GM18507 (cell line): ENCODE results near the gene SNN.

Experiments used
- DNase-seq: peaks from one replicate; pipeline ENCODE4 v3.0.0; 2011; ENCODE audit warnings: low read depth; ENCODE audit not compliant: insufficient read length; ENCODE audit errors: extremely low spot score
- FAIRE-seq: peaks from 2 replicates; lab custom pipeline; 2011; peaks lifted over from hg19 to GRCh38; lab: Jason Lieb, UNC

The SNN gene

GRCh38 chr16:11662582-11662981 is 5.7 kb upstream of the SNN start:
- DNase-seq = no peak
- FAIRE-seq = no peak

- FAIRE-seq (no peak), DNase-seq (no peak)
Observed at GRCh38 chr16:11665071-11665491, 3.2 kb upstream of the SNN start.

- DNase-seq = no peak
- FAIRE-seq = no peak
Observed at GRCh38 chr16:11666103-11667055, 1.9 kb upstream of the SNN start.

- FAIRE-seq = no peak
- DNase-seq = no peak
Observed at GRCh38 chr16:11667221-11667823, 933 bp upstream of the SNN start.

GRCh38 chr16:11668623-11669379 is 546 bp downstream of the SNN start:
- FAIRE-seq (no peak), DNase-seq (no peak)

GRCh38 chr16:11669380-11670146 is 1.3 kb downstream of the SNN start:
- FAIRE-seq (peak; percentile 75), DNase-seq (no peak)

GRCh38 chr16:11670171-11671131 is 2.2 kb downstream of the SNN start:
- peak; percentile 94 for FAIRE-seq

GRCh38 chr16:11671271-11671670 is 3.0 kb downstream of the SNN start:
- no peak for DNase-seq
- no peak for FAIRE-seq

More at GRCh38 chr16:11670171-11671131, 2.2 kb downstream of the SNN start:
- no peak for DNase-seq

GRCh38 chr16:11671676-11672075 is 3.4 kb downstream of the SNN start:
- DNase-seq (no peak), FAIRE-seq (no peak)

GRCh38 chr16:11672206-11673090 is 4.2 kb downstream of the SNN start:
- DNase-seq (no peak), FAIRE-seq (peak; percentile 98)

- DNase-seq (no peak), FAIRE-seq (no peak)
Observed at GRCh38 chr16:11673091-11674000, 5.1 kb downstream of the SNN start.

- DNase-seq (no peak), FAIRE-seq (no peak)
Observed at GRCh38 chr16:11674001-11674817, 6.0 kb downstream of the SNN start.

- FAIRE-seq = no peak
Observed at GRCh38 chr16:11674818-11675560, 6.7 kb downstream of the SNN start.

GRCh38 chr16:11675561-11676511 is 7.6 kb downstream of the SNN start:
- DNase-seq (no peak), FAIRE-seq (no peak)

More at GRCh38 chr16:11674818-11675560, 6.7 kb downstream of the SNN start:
- DNase-seq = no peak
